RWPE1 (cell line): ENCODE data around the gene SMIM24.
A peak's percentile ranks its signal among the peaks of the same experiment; 100 is the strongest.

Experiments
- CTCF ChIA-PET: fragments of 350-600 bp; sonication (Branson Sonifier 250); formaldehyde crosslinking; extraction: SDS; loops from one replicate; lab custom pipeline; 2021; lab: Yijun Ruan, JAX
- POLR2A ChIA-PET: fragments of 400-600 bp; formaldehyde crosslinking; extraction: SDS; loops from one replicate; lab custom pipeline; 2020; ENCODE audit warnings: antibody characterized with exemption; ENCODE audit not compliant: low non-redundant PET; lab: Yijun Ruan, JAX
- DNase-seq: peaks from one replicate; pipeline ENCODE4 v3.0.0; 2012; ENCODE audit warnings: low spot score
- H3K27ac ChIP-seq: fragments of 450-650 bp; 2 replicates; pipeline ENCODE4 v1.5.1; 2017
- CTCF ChIP-seq: fragments of 450-650 bp; conservative IDR thresholded peaks from 2 replicates; pipeline ENCODE4 v1.5.1; 2017; ENCODE audit warnings: low read depth, mild to moderate bottlenecking

The SMIM24 gene

DNA sequence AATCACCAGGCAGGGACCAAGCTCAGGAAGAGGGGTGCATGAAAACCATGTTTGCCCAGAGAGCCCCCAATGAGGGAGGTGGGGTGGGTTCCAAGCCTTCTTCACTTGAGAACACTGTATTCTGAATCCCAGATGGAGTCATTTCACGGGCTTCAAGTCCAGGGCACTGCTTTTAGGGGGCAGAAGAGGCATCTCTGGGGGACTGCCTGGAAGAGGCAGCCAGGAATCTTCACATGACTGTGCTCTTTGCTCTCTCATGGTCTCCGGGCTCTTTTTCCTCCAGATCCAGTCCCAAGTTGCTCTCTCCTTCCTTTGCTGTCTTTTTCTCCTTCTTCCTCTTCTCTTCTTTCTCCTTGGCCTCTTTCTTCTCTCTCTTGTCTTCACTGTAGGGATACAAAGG lies 5.7 kb downstream of the SMIM24 start:
- ChIA-PET POLR2A (no interaction called here), CTCF (no interaction called here)

DNA sequence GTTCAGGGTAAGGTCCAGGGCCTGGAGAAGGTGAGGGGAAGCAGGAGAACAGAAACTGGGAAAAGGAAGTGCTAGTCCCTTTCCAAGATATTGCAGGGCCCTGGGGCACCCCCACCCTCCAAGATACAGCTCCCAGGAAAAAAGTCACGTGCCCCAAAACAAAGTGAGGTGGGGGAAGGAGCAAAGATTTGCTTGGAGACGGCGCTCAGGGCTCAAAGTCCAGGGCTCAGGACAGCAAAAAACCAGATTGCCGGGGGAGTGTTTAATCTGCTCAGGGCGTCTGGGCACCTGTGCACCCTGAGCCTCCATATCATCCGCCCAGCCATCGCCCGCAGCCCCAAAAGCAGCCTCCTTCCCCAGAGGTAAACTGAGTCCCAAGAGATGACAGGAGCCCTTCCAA lies 6.3 kb downstream of the SMIM24 start:
- H3K27ac ChIP-seq, result no peak overlapping the region
- ChIA-PET CTCF (no interaction called here), POLR2A (no interaction called here)
- no peak for TF ChIP-seq CTCF
- no peak for DNase-seq

More for the DNA sequence above, 5.7 kb downstream of the SMIM24 start:
- H3K27ac ChIP-seq, result no peak overlapping the region
- no peak for TF ChIP-seq CTCF
- no peak for DNase-seq

DNA sequence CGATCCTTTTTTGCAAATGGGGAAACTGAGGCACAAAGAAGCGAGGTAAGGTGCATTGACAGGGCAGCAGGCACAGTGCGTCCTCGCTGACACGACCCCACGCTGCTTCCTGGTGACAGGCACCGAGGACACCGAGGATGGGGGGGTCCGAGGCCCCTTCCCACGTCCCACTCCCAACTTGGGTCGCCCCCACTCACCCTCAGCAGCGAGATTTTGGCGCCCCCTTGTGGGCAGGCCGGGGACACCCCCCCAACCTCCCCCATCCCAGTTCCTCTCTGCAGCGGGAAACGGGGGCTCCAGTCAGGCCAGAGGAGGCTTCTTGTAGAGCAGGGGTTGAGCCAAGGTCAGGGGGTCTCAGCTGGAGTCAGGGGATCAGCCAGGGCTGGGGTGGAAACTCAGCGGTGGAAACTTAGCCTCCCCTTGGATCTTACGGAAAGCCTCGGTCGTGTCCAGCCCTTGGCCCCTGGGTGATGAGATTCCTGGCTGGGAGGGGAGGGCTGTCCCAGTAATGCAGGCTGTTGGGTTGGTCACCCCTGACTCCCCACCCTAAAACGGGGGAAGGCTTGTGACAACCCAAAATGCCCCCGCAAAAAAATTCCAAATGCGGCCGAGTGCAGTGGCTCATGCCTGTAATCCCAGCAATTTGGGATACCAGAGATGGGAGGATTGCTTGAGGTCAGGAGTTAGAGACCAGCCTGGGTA lies 8.2 kb downstream of the SMIM24 start:
- H3K27ac ChIP-seq, result no peak overlapping the region
- ChIA-PET CTCF (interaction anchor here (0.6 to 0.9 kb wide), 5 partner anchors 11 to 43 kb away, joined by 3 to 5 read pairs (median 3); no protein-coding TSS in a partner anchor), POLR2A (no interaction called here)
- peak; percentile 86 for TF ChIP-seq CTCF
- DNase-seq, result peak; percentile 33

DNA sequence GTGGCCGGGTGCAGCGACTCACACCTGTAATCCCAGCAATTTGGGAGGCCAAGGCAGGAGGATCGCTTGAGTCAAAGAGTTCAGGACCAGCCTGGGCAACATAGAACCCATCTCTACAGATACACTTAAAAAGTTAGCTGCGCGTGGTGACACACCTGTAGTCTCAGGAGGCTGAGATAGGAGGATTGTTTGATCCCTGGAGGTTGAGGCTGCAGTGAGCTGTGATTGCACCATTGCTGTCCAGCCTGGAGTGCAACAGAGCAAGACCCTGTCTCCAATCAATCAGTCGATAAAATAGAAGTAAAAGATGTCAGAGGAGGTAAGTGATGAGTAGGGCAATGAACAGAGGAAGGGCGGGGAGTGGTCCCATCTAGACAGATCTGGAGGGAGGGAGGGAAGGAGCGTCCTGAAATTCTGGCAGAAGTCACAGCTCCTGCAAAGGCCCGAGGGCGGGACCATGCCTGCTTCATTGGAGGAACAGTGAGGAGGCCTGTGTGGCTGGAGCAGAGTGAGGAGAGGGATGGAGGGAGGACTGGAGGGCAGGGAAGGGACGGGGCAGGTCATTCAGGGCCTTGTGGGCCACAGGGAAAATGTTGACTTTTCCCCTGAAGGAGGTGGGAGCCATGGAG lies 9.7 kb downstream of the SMIM24 start:
- ChIA-PET CTCF (no interaction called here), POLR2A (no interaction called here)
- DNase-seq, result no peak
- no peak for TF ChIP-seq CTCF
- H3K27ac ChIP-seq, result no peak overlapping the region; the same call in 1 of the 2 replicates

DNA sequence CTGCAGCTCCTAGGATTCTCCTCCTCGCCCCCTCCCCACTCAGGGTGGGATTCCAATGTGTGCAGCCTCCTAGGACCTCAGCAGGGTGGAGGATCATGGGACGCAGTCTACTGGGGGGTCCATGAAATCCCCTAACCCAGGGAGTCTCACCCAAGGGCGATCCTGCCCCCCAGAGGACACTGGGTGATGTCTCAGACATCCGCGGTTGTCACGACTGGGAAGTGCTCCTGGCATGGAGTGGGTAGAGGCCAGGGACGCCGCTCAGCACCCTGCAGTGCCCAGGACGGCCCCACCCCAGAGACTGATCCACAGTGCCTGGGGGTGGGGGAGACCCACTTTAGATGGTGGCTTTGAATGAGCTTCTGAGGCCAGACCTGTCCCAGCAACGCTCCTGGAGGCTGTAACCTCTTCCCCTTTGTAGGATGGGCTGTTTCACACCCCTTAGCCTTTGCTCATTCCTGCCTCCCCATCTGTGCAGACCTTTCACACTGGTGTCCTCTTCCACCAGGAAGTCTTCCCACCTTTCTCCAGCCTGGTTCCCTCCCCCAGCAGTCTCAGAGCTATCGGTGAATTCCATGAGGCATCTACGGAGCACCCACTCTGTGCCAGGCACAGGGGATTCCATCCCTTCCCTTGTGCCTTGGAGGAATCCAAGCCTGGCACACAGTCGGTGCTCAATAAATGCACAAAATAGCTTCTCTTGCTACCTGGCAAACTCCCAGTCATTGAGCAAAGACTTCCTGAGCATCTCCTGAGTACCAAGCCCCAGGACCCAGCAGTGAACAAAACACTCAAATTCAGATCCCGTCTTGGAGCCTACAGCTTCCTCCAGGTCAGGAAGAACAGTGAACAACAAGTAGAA lies 10.5 kb downstream of the SMIM24 start:
- ChIA-PET CTCF (interaction anchor here (0.6 to 0.7 kb wide), 2 partner anchors 165 to 186 kb away, joined by 3 to 4 read pairs; no protein-coding TSS in a partner anchor), POLR2A (interaction anchor here (0.6 kb wide), 1 partner anchor 23 kb away, joined by 4 read pairs; no protein-coding TSS in a partner anchor)
- TF ChIP-seq CTCF, result no peak
- DNase-seq, result no peak
- H3K27ac ChIP-seq, result peak overlapping the region; percentile 44

- ChIA-PET POLR2A (no interaction called here), CTCF (no interaction called here)
- no peak for DNase-seq
- TF ChIP-seq CTCF, result no peak
- H3K27ac ChIP-seq, result no peak overlapping the region
These were observed 12.1 kb downstream of the SMIM24 start for GRCh38 chr19:3468211-3468610.
